Measurements from ENCODE around the gene STK11. TPM values are rescaled to one million over a fixed set of nuclear protein-coding genes. Genes with fewer than 3 reads are reported as not detected.
"Not testable (repeated sequence)": the region's sequence is repeated elsewhere in the genome, so short reads cannot be mapped to it uniquely, and the experiment has no call there.

Gene STK11
- total and polyA plus RNA-seq, 9 donors = 36.9 to 71.2 (median 54.2) TPM

DNA sequence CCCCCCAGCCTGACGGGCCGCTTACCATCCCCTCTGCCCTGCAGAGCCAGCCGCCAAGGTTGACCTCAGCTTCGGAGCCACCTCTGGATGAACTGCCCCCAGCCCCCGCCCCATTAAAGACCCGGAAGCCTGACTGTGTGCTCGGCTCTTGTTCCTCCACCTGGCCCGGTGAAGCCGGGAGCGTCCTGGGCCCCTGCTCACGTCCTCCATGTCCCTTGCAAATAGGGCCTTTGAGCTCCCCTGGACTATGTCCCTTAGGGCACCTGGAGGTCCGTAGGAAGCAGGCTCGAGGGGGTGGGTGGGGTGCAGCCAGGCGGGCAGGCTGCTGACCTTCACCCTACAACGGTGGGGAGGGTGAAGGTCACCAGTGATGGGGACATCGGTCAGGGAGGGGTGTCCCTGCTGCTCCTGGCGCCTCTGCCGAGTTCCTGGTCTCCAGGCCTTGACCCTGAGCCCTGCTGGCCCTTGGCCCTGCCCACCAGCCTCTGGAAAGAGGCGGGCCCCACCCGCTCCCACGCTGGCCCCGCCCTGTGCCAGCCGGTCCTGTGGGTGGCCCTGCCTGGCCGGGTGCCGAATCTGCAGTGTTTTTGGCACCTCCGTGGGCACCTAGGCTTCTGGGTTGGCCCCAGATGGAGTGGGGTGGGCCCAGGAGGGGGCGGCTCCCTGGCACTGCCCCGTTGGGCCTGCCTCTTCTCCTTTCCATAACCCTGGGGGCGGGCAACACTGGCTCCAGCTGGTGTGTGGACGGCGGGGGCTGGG lies 39.3 kb downstream of the STK11 start:
- peaks cover 21% of the 10 kb centered on the region for H3K4me1 ChIP-seq (ENCODE audit: insufficient read depth)
- TF ChIP-seq, protein P1, sequence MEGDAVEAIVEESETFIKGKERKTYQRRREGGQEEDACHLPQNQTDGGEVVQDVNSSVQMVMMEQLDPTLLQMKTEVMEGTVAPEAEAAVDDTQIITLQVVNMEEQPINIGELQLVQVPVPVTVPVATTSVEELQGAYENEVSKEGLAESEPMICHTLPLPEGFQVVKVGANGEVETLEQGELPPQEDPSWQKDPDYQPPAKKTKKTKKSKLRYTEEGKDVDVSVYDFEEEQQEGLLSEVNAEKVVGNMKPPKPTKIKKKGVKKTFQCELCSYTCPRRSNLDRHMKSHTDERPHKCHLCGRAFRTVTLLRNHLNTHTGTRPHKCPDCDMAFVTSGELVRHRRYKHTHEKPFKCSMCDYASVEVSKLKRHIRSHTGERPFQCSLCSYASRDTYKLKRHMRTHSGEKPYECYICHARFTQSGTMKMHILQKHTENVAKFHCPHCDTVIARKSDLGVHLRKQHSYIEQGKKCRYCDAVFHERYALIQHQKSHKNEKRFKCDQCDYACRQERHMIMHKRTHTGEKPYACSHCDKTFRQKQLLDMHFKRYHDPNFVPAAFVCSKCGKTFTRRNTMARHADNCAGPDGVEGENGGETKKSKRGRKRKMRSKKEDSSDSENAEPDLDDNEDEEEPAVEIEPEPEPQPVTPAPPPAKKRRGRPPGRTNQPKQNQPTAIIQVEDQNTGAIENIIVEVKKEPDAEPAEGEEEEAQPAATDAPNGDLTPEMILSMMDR (IDR thresholded peaks at IDR 0.05) = no peak
- no peak for TF ChIP-seq EP300 (IDR thresholded peaks at IDR 0.05)
- no peak for TF ChIP-seq POLR2A (IDR thresholded peaks at IDR 0.05)
- H3K9me3 ChIP-seq = no peaks in the 10 kb centered on the region
- 13 to 27% (median 16%) methylated on average over 26 to 31 of the region's 31 CpGs for WGBS, 3 donors
- H3K27me3 ChIP-seq = no peaks in the 10 kb centered on the region
- DNase-seq = peak; percentile 52 to 78 (median 76)
- H3K27ac ChIP-seq = peak overlapping the region; percentile 86 to 92
- H3K36me3 ChIP-seq = no peaks in the 10 kb centered on the region
- H3K4me3 ChIP-seq = no peak overlapping the region
- intact Hi-C loops (cut with DNase I) = loop anchor here (1.0 to 10.0 kb wide), 5 partner anchors 21 to 800 kb away; partner anchors contain the start of genes CNN2 (in 1 of the 4), RNU6-2 (in 1 of the 4) and TMEM259 (in 1 of the 4)

DNA sequence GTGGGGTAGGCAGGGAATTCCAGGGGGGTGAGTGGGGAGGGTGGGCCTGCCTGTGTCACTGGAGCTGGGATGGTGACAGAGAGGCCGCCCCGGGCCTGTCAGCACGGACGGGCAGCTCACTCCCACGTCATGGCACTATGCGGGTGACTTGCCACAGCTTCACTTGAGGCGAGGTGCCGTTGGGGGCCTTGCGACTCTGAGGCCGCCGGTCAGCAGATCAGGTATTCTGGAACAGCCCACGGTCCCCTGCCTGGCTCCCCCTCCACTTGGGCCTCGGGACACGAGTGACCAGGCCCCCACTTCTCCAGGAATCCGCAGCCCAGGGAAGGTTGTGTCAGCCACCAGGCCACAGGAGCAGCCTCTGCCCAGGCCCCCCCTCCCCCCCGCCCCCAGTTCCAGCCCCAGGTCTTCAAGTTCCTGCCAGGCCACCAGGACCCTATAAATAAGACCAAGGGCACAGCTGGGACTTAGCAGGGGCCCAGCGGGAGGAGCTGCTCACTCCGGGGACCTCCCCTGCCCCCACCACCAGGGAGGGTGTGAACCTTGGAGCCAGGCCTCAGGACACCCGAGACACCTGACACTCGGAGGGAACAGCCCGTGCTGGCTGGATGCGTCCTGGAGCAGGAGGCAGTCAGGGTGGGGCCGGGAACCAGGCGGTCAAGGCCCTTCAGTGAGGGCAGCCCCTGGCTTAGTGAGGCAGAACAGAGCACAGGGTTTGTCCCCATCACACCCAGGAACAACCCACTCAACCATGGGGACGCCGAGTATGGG lies 40.1 kb downstream of the STK11 start:
- no peak overlapping the region for H3K4me3 ChIP-seq
- 59 to 69% (median 60%) methylated on average over 20 to 26 of the region's 26 CpGs for WGBS, 3 donors

DNA sequence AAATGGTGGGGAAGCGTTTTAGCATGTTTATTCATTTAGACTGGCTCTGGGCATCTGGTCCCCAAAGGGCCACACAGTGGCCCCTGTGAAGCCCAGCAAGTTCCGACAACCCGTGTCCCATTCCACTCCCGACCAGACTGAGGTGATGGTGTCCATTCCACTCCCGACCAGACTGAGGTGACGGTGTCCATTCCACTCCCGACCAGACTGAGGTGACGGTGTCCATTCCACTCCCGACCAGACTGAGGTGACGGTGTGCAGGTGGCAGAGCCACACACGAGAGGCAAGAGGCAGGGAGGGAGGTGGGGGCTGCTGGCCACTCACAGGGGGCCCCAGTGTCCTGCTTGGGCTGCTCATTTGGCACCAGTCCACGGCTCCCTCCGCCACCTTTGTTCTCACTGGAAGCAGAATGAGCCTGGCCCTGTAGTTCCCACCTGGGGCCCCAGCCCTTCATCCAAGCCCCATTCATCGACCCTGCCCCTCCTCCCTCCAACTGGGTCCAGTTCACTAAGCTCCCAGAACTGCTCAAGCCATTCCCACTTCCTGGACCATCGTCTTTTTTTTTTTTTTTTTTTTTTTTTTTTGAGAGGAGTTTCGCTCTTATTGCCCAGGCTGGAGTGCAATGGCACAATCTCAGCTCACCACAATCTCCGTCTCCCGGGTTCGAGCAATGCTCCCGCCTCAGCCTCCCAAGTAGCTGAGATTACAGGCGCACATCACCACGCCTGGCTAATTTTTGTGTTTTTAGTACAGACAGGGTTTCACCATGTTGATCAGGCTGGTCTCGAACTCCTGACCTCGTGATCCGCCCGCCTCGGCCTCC lies 40.9 kb downstream of the STK11 start:
- H3K36me3 ChIP-seq, H3K27me3 ChIP-seq, H3K9me3 ChIP-seq, H3K4me3 ChIP-seq: not testable (repeated sequence)
- 67 to 78% (median 76%) methylated on average over 24 to 27 of the region's 27 CpGs for WGBS, 3 donors
- DNase-seq = peak; percentile 73 to 83 (median 80)
- H3K27ac ChIP-seq = peak overlapping the region; percentile 86 to 92
- intact Hi-C loops (cut with DNase I) = loop anchor here in 1 of 4 donors (10.0 kb wide), 2 partner anchors 222 to 798 kb away; partner anchors contain the start of genes CNN2, RNU6-2 and TMEM259
- peaks cover 20% of the 10 kb centered on the region for H3K4me1 ChIP-seq (ENCODE audit: insufficient read depth)

More for the DNA sequence above, 40.1 kb downstream of the STK11 start:
- DNase-seq = peak; percentile 74 to 91 (median 89)
- H3K36me3 ChIP-seq = no peaks in the 10 kb centered on the region
- peaks cover 21% of the 10 kb centered on the region for H3K4me1 ChIP-seq (ENCODE audit: insufficient read depth)
- H3K27ac ChIP-seq = peak overlapping the region; percentile 86 to 92
- intact Hi-C loops (cut with DNase I) = loop anchor here in 2 of 4 donors (2.0 to 10.0 kb wide), 3 partner anchors 21 to 799 kb away; partner anchors contain the start of genes CNN2 (in 1 of the 2), RNU6-2 (in 1 of the 2) and TMEM259 (in 1 of the 2)
- H3K9me3 ChIP-seq = no peaks in the 10 kb centered on the region
- no peaks in the 10 kb centered on the region for H3K27me3 ChIP-seq
- TF ChIP-seq POLR2A (IDR thresholded peaks at IDR 0.05) (peak; percentile 49), EP300 (IDR thresholded peaks at IDR 0.05) (no peak)
- TF ChIP-seq, protein P1 (IDR thresholded peaks at IDR 0.05) = peak in 1 of 3 donors; percentile 20

DNA sequence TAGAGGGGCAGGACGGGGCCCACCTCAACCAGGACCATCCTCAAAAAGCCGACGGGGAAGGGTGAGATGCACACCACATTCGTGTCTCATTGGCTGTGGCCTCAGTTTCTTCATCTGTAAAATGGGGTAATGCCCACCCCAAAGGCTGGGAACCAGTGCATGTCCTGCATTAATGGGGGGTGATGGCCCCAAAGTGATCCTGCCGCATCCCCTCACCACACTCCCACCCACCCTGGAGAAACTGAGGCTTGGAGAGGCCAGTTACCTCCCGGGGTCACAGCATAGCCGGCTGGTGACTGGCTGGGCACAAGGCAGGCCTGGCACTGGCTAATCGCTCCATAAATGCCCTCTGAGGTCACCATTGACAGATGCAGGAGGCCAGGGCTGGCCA lies 42.2 kb downstream of the STK11 start:
- no peaks in the 10 kb centered on the region for H3K27me3 ChIP-seq
- H3K4me3 ChIP-seq = peak overlapping the region; percentile 77
- DNase-seq = peak in 1 of 5 donors; percentile 47
- TF ChIP-seq POLR2A (IDR thresholded peaks at IDR 0.05) (no peak), EP300 (IDR thresholded peaks at IDR 0.05) (no peak)
- TF ChIP-seq, protein P1 (IDR thresholded peaks at IDR 0.05) = no peak
- H3K27ac ChIP-seq = peak overlapping the region; percentile 99
- intact Hi-C loops (cut with DNase I) = loop anchor here in 1 of 4 donors (10.0 kb wide), 2 partner anchors 223 to 797 kb away; partner anchors contain the start of genes CNN2, RNU6-2 and TMEM259
- H3K9me3 ChIP-seq = no peaks in the 10 kb centered on the region
- H3K36me3 ChIP-seq = no peaks in the 10 kb centered on the region
- peaks cover 23% of the 10 kb centered on the region for H3K4me1 ChIP-seq (ENCODE audit: insufficient read depth)
- WGBS, 3 donors = 67 to 70% (median 69%) methylated on average over 8 of the region's 8 CpGs
